HEK293 (cell line): Measurements from ENCODE around the gene PCSK9.

ENCODE experiments used
- CTCF ChIA-PET: fragments of 350-600 bp; formaldehyde crosslinking; extraction: SDS; loops from one replicate; lab custom pipeline; 2021; ENCODE audit warnings: antibody characterized with exemption; lab: Yijun Ruan, JAX
- POLR2A ChIA-PET: fragments of 300-600 bp; formaldehyde crosslinking; extraction: SDS; loops from one replicate; lab custom pipeline; 2020; ENCODE audit warnings: antibody characterized with exemption, inconsistent platforms; lab: Yijun Ruan, JAX
- H3K27ac ChIP-seq: fragments of 200-500 bp; sonication (Bioruptor generic); 2 replicates; pipeline ENCODE4 v1.5.1; 2014; ENCODE audit warnings: low read depth, low read length, control low read depth, inconsistent platforms; ENCODE audit errors: extremely low read depth
- H3K36me3 ChIP-seq, 2 experiments: fragments of 200-500 bp in 1 of 2; sonication (Bioruptor generic) in 1 of 2; 1 replicate in 1 of 2; 2 replicates in 1 of 2; pipeline ENCODE4 v1.5.1; 2014 to 2017; ENCODE audit warnings: inconsistent platforms in 2 of 2, low read length in 2 of 2; ENCODE audit not compliant: control insufficient read depth in 2 of 2, insufficient read depth in 1 of 2
- H3K4me1 ChIP-seq: fragments of 200-500 bp; sonication (Bioruptor generic); 2 replicates; pipeline ENCODE4 v1.5.1; 2014; ENCODE audit warnings: mild to moderate bottlenecking, low read length, inconsistent platforms; ENCODE audit not compliant: control insufficient read depth, insufficient read depth
- H3K4me3 ChIP-seq: 2 replicates; pipeline ENCODE4 v1.5.1; 2011; ENCODE audit warnings: low read depth, mild to moderate bottlenecking, control low read depth, low read length, moderate library complexity
- H3K9me3 ChIP-seq: fragments of 200-500 bp; sonication (Bioruptor generic); 2 replicates; pipeline ENCODE4 v1.5.1; 2014; ENCODE audit warnings: low read depth, low read length, inconsistent platforms; ENCODE audit not compliant: control insufficient read depth, insufficient read depth
- GFI1B ChIP-seq: fragments of 450-650 bp; formaldehyde crosslinking; IDR thresholded peaks from 2 replicates; pipeline ENCODE4 v1.5.1; 2016; ENCODE audit warnings: missing biosample characterization, missing genetic modification characterization
- HOXD13 ChIP-seq: sonication (generic); formaldehyde crosslinking; IDR thresholded peaks from 2 replicates; pipeline ENCODE4 v1.8.0; 2022; ENCODE audit warnings: missing genetic modification reagents, borderline replicate concordance
- PBX3 ChIP-seq: sonication (generic); formaldehyde crosslinking; IDR thresholded peaks from 2 replicates; pipeline ENCODE4 v1.8.1; 2022; ENCODE audit warnings: mild to moderate bottlenecking, moderate library complexity, missing genetic modification reagents
- PRDM2 ChIP-seq: fragments of 450-650 bp; formaldehyde crosslinking; IDR thresholded peaks from 2 replicates; pipeline ENCODE4 v1.5.1; 2016; ENCODE audit warnings: missing biosample characterization, missing genetic modification characterization, borderline replicate concordance
- SP2 ChIP-seq: fragments of 450-650 bp; formaldehyde crosslinking; IDR thresholded peaks from 2 replicates; pipeline ENCODE4 v1.5.1; 2016; ENCODE audit warnings: missing biosample characterization, missing genetic modification characterization
- SP7 ChIP-seq: fragments of 450-650 bp; formaldehyde crosslinking; IDR thresholded peaks from 2 replicates; pipeline ENCODE4 v1.5.1; 2016; ENCODE audit warnings: missing biosample characterization, missing genetic modification characterization
- ZFHX2 ChIP-seq: fragments of 450-650 bp; formaldehyde crosslinking; conservative IDR thresholded peaks from 2 replicates; pipeline ENCODE4 v1.5.1; 2016; ENCODE audit warnings: missing biosample characterization, missing genetic modification characterization
- ZFP41 ChIP-seq: fragments of 450-650 bp; formaldehyde crosslinking; IDR thresholded peaks from 2 replicates; pipeline ENCODE4 v1.5.1; 2016; ENCODE audit warnings: missing biosample characterization, missing genetic modification characterization, borderline replicate concordance
- ZNF624 ChIP-seq: fragments of 450-650 bp; formaldehyde crosslinking; IDR thresholded peaks from 2 replicates; pipeline ENCODE4 v1.5.1; 2017; ENCODE audit warnings: missing biosample characterization, missing genetic modification characterization
- ZNF692 ChIP-seq: fragments of 450-650 bp; formaldehyde crosslinking; IDR thresholded peaks from 2 replicates; pipeline ENCODE4 v1.5.1; 2016; ENCODE audit warnings: missing biosample characterization, missing genetic modification characterization
- ZNF768 ChIP-seq: fragments of 450-650 bp; formaldehyde crosslinking; IDR thresholded peaks from 2 replicates; pipeline ENCODE4 v1.5.1; 2018; ENCODE audit warnings: missing biosample characterization, mild to moderate bottlenecking, missing genetic modification characterization
- TF ChIP-seq, protein P1 (sequence below): fragments of 450-650 bp; formaldehyde crosslinking; IDR thresholded peaks from 2 replicates; pipeline ENCODE4 v1.5.1; 2016; ENCODE audit warnings: missing biosample characterization, missing genetic modification characterization, borderline replicate concordance

PCSK9 gene

DNA sequence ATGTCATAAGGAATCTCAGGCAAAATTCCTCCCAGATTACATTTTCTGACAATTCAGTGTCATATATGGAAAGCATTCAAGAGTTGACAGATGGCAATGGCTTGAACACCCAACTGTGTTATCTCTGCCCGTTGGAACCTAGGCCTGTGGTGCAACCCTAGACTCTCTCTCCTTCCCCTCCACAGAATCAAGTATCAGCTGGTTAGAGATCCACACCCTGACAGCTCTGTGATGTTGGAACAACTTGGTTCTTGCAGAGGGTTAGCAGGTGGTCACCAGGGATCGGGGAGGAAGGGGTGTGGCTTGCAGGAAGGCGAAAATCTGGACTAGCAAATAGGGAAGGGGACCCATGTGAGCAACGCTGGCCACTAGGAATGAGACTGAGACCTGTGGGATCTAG, 26.3 kb downstream of the PCSK9 start:
- ChIA-PET CTCF (no interaction called here), POLR2A (no interaction called here)
- H3K4me1 ChIP-seq, result no peaks in the 10 kb centered on the region
- peaks cover 0 to 41% of the 10 kb centered on the region in 2 experiments; a peak in 2 of 3 replicates for H3K36me3 ChIP-seq
- H3K27ac ChIP-seq, result no peak overlapping the region
- TF ChIP-seq SP7 (tag by site-specific recombination), result no peak
- TF ChIP-seq, protein P1, sequence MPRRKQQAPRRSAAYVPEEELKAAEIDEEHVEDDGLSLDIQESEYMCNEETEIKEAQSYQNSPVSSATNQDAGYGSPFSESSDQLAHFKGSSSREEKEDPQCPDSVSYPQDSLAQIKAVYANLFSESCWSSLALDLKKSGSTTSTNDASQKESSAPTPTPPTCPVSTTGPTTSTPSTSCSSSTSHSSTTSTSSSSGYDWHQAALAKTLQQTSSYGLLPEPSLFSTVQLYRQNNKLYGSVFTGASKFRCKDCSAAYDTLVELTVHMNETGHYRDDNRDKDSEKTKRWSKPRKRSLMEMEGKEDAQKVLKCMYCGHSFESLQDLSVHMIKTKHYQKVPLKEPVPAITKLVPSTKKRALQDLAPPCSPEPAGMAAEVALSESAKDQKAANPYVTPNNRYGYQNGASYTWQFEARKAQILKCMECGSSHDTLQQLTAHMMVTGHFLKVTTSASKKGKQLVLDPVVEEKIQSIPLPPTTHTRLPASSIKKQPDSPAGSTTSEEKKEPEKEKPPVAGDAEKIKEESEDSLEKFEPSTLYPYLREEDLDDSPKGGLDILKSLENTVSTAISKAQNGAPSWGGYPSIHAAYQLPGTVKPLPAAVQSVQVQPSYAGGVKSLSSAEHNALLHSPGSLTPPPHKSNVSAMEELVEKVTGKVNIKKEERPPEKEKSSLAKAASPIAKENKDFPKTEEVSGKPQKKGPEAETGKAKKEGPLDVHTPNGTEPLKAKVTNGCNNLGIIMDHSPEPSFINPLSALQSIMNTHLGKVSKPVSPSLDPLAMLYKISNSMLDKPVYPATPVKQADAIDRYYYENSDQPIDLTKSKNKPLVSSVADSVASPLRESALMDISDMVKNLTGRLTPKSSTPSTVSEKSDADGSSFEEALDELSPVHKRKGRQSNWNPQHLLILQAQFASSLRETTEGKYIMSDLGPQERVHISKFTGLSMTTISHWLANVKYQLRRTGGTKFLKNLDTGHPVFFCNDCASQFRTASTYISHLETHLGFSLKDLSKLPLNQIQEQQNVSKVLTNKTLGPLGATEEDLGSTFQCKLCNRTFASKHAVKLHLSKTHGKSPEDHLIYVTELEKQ (tag by site-specific recombination), result no peak
- no peak for TF ChIP-seq SP2 (tag by site-specific recombination)
- TF ChIP-seq PBX3 (CRISPR knock-in tag), result no peak
- TF ChIP-seq PRDM2, result no peak
- no peak for TF ChIP-seq GFI1B (tag by site-specific recombination)
- TF ChIP-seq ZNF768 (tag by site-specific recombination), result no peak
- no peak for TF ChIP-seq ZNF692 (tag by site-specific recombination)
- H3K4me3 ChIP-seq, result no peak overlapping the region
- H3K9me3 ChIP-seq, result no peaks in the 10 kb centered on the region

- H3K27ac ChIP-seq, result no peak overlapping the region
- TF ChIP-seq HOXD13 (CRISPR knock-in tag), result no peak
- TF ChIP-seq ZFHX2 (tag by site-specific recombination), result 0 out of 2 replicates have a peak, but pooled peaks have one; percentile 18
- TF ChIP-seq ZNF624 (tag by site-specific recombination), result no peak
- no peak for TF ChIP-seq ZFP41 (tag by site-specific recombination)
- TF ChIP-seq, all 188 proteins: peak for 1
- Histone ChIP-seq H3K36me3 (peaks cover 2 to 57% of the 10 kb centered on the region in 2 experiments), H3K9me3 (no peaks in the 10 kb centered on the region), H3K4me1 (no peaks in the 10 kb centered on the region), H3K4me3 (no peak overlapping the region)
- ChIA-PET CTCF (no interaction called here), POLR2A (no interaction called here)
These were observed 27.9 kb downstream of the PCSK9 start for GRCh38 chr1:55067022-55067778.
